ENCODE data around the gene VSTM4.

Gene VSTM4

DNA sequence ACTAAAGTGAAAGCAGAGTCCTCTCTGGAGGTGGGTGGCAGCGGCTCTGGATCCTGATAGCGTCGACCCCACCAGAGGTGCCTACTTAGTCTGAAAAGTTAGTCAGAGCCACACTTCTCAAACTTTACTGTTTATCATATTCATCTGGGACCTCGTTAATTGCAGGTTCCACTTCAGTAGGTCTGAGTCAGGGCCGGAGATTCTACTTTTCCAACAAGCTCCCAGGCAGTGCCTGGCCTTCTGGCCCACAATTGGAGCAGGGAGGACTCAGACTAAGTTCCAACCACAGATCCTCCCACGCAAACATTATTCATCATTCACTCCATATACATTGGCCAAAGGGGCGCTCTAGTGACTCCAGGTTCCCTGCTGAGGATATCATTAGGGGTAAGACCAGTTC, 78.1 kb downstream of the VSTM4 start:
- no peak for DNase-seq

- no peak for DNase-seq
Observed at GRCh38 chr10:49036638-49037037, 78.7 kb downstream of the VSTM4 start.

DNA sequence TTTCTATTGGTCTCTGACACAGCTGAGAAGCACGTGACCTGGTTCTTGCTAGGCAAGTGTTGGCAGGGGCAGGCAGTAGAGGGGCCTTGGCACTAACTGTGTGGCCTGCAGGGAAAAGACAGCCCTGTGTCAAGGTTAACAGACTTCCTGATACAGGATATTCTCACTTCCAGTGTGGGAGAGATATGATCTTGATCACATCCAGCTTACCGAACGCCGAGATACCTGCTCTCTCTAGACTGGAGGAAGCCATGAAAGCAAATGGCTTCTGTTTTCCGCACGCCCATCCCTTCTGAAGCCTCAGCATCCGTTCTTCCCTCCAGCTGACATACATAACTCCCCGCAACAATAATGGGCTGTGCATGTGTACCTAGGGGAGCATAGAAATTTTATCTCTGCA, 79.4 kb downstream of the VSTM4 start:
- no peak for DNase-seq

GRCh38 chr10:49034925-49035324, 80.4 kb downstream of the VSTM4 start:
- no peak for DNase-seq

- no peak for DNase-seq
Observed at GRCh38 chr10:49033939-49034338, 81.4 kb downstream of the VSTM4 start.

- no peak for DNase-seq
Observed at GRCh38 chr10:49029666-49030065, 85.7 kb downstream of the VSTM4 start.

DNA sequence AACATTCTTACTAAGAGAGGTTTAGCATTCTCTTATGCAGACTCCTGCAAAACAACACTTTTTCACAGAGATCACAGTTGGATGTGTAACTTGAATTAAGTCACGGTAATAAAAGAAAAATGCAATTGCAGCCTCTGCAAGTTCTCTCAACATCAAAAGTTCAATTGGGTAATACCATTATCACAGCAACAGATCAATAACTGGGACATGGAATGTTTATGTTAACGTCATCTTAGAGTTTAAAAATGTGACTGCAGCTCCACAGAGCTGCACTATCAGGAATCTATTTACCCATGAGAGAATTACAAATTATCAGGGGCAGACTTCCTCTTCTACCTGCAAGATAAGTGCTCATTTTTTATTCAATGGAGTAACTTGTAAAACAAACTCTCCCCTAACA, 86.7 kb downstream of the VSTM4 start:
- DNase-seq = no peak

DNA sequence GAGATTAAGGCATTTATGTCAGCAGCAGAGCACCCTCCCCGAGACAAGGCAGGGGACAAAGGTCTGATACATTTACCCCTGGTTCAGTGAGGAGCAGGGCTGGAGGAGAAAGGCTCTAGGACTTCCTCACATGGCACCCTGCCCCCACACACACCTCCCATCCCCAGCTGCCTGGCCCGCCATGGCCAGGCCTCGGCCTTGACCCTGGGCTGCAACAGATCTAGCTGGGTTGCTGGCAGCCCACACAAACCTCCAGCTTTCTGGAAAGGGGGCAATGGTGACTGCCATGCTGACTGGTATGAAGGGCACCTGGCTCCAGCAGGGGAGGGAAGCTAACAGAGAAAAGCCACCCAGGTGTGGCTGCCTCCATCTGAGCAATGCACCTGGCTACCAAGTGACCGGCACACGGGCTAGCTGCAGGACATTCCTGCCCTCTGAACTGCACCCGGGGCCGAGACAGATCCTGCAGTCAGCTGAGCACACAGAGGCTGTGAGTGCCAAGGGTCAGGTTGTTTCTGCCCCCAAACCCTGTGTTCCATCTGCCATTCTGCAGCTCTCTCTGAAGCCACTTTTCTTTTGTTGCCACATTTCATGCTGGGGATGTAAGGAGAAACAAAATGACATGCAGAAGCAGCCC, 89.9 kb downstream of the VSTM4 start:
- DNase-seq = no peak

DNA sequence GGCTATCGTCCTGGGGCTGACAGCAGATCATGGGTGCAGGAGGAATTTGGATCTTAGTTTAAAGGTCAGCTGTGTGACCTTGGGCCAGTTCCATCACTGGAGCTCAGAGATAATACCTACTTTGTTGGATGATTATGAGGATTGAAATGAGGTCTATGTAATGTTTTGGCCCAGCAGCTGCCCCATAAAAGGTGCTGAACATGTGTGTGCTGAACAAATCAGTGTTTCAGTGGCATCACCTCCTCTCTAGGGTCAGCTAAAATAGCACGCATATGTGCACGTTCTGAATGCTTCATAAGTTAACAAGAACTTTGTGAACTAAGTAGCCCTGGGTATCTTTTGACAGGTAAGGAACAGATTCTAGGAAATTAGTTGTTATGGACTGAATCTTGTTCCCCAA, 90.8 kb downstream of the VSTM4 start:
- no peak for DNase-seq

GRCh38 chr10:49023752-49024151, 91.6 kb downstream of the VSTM4 start:
- no peak for DNase-seq

DNA sequence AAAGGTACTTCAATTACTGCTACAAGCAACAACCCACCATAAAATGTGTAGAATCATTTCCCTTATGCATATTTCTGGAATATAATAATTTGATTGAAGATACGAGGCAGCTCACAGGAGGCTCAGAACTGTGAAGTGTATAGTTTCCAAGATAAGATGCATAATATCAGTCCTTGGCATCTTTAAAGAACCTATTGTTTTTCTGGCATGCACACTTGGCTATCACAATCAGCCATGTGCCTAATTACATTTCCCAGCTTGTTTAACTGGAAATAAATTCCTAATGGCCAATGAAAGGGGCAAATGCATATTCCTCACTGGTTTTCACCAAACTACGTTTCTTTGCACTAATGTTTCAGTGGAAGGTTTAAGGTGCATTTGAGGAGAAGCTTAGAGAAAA, 92.3 kb downstream of the VSTM4 start:
- DNase-seq = no peak

DNA sequence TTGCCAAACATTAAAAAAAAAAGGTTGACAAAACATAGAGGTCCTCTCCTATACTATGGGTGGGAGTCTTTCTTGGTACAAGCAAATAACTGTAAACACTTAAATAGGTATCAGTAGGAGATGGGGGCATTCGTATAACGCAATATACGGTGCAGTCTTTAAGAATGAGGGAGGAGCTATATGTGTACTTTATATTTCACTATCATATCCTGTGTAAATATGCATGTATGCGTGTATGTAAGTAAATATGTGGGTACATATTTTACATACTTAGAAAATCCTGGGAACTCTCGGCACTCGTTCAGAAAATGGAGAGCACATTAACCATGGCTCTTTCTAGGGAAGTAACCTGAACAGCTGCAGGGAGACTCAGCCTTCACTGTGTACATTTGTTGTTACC, 93.6 kb downstream of the VSTM4 start:
- no peak for DNase-seq

- no peak for DNase-seq
Observed at GRCh38 chr10:49015700-49016099, 99.6 kb downstream of the VSTM4 start.

GRCh38 chr10:49012603-49013002, 102.7 kb downstream of the VSTM4 start:
- DNase-seq = no peak

- no peak for DNase-seq
Observed at GRCh38 chr10:49011756-49012155, 103.6 kb downstream of the VSTM4 start.

DNA sequence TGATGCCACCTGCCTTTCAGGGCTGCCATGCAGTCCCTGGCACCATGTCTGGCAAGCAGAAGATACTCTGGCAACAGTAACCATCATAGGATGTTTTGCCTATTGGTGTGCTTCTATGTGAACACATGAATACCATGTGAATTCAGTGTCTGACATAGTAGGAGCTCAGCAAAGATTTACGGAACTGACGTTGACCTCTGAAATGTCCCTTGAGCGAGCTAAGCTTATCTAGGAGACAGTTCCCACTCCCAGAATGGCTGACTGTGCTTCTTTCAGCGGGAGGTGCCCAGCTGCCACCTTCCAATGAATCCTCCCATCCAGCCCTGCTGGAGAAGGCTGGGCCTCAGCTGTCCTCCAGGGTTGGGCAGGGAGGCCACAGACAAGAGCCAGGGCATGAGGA, 104.5 kb downstream of the VSTM4 start:
- no peak for DNase-seq

DNA sequence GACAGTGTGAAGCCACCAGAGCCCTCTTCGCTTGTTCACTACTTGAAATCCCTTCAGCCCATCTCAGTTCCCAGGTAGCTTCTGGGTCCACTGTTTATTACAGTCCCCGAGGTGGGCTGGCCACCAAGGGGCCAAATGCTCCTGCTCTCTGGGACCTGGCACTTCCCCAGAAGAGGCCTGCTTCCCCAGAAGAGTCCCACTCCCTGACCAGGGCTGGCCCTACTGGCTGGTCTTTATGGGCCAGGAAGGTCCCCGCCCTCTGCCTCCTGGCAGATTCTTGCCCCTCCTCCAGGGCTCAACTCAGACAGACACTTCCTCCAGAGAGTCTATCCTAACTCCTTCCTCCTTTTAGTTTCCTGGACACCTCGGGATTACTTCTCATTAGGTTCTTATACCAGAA, 105.0 kb downstream of the VSTM4 start:
- no peak for DNase-seq

GRCh38 chr10:49009199-49009979, 105.9 kb downstream of the VSTM4 start:
- no peak for DNase-seq

GRCh38 chr10:49008505-49009198, 106.7 kb downstream of the VSTM4 start:
- DNase-seq = no peak

DNA sequence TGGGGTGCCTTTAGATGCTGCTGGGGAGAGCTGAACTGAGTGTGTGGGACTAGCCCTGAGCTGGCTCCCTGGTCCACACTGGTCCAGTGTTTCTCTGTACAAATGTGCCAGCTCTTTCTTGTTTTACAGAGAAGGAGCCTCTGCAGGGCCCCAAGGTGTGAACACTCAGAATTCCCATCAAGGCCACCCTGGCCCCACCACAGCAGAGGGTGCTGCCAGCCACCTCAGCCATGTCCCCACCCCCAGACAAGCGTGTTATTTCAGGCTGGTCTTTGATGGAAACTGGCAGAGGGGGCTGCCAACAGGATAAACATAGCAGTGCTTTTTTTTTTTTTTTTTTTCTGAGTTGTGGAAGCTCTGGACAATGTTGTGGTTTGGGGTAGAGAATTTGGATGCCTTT, 107.2 kb downstream of the VSTM4 start:
- no peak for DNase-seq

GRCh38 chr10:49007129-49007528, 108.2 kb downstream of the VSTM4 start:
- DNase-seq = no peak

GRCh38 chr10:49005270-49005669, 110.1 kb downstream of the VSTM4 start:
- no peak for DNase-seq

GRCh38 chr10:49001870-49002672, 113.3 kb downstream of the VSTM4 start:
- no peak for DNase-seq

Measured in activated CD4-positive, alpha-beta T cell treated with anti-CD3 and anti-CD28 coated beads, Interleukin-2, Interleukin-6, amounts not matched to agents 100 ng/mL and 50 ng/mL, durations not matched to agents 16 hours and 8 hours (primary cell).